ENCODE results near the gene RASA1.

DNA sequence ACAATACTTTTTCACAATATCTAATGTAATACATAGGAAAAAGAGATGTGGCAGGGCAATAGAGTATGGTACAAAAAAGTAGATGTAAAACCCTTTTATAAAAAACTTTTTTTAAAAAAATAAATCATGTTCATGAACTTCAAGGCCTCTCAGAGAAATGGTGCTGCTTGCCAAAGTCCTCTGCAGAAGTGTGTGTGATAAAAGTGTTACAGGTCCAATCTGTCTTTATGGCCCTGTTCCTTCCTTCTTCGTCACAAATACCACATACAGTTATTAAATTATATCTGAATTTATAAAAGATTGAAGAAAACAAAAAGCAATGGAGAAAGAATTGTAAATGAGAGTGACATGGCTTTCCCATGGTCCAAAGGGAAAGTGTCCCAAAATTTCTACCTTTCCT is 166.8 kb downstream of the RASA1 start:
- TF ChIP-seq EZH2 (IDR thresholded peaks at IDR 0.05; ENCODE audit: insufficient read depth, poor library complexity, severe bottlenecking) (no peak), EZH2phosphoT487 (IDR thresholded peaks at IDR 0.05; ENCODE audit: insufficient read depth, low read depth) (no peak)
